ENCODE data around the gene WDPCP. TPM values are rescaled to one million over a fixed set of nuclear protein-coding genes. Genes with fewer than 3 reads are reported as not detected.

WDPCP gene
- total RNA-seq, 2 experiments from 2014 or later = 4.4 to 5.0 TPM

- intact Hi-C loops (cut with micrococcal nuclease) = no loop called here
- Mint-ChIP-seq H3K27ac (no peak overlapping the region), H3K36me3 (peaks cover 28% of the 10 kb centered on the region), H3K9me3 (peaks cover 61% of the 10 kb centered on the region), H3K4me1 (ENCODE audit: low read depth) (no peaks in the 10 kb centered on the region), H3K4me3 (no peak overlapping the region), H3K27me3 (no peaks in the 10 kb centered on the region)
- POLR2A ChIA-PET = interaction anchor here (1.1 kb wide), 1 partner anchor 65 kb away, joined by 3 read pairs; the partner anchor contains the start of gene WDPCP
- no peak for DNase-seq
- CTCF ChIA-PET = interaction anchor here (0.6 kb wide), 1 partner anchor 1068 kb away, joined by 3 read pairs; no protein-coding TSS in a partner anchor
These were observed 65.3 kb downstream of the WDPCP start for GRCh38 chr2:63522950-63523349.

DNA sequence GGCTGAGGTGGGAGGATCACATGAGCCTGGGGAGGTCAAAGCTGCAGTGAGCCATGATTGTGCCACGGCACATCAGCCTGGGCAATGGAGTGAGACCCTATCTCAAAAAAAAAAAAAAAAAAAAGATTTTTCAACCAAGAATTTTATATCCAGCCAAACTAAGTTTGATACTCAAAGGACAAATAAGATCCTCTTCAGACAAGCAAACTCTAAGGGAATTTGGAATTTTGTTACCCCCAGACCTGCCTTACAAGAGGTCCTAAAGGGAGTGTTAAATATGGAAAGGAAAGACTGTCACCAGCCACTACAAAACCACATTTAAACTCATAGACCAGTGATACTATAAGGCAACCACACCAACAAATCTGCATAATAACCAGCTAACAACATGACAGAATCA is 67.5 kb downstream of the WDPCP start:
- Mint-ChIP-seq H3K36me3 (peaks cover 28% of the 10 kb centered on the region), H3K4me1 (ENCODE audit: low read depth) (no peaks in the 10 kb centered on the region), H3K9me3 (peaks cover 61% of the 10 kb centered on the region), H3K27ac (no peak overlapping the region), H3K4me3 (no peak overlapping the region), H3K27me3 (no peaks in the 10 kb centered on the region)
- CTCF ChIA-PET = no interaction called here
- intact Hi-C loops (cut with micrococcal nuclease) = no loop called here
- no peak for DNase-seq
- POLR2A ChIA-PET = no interaction called here

DNA sequence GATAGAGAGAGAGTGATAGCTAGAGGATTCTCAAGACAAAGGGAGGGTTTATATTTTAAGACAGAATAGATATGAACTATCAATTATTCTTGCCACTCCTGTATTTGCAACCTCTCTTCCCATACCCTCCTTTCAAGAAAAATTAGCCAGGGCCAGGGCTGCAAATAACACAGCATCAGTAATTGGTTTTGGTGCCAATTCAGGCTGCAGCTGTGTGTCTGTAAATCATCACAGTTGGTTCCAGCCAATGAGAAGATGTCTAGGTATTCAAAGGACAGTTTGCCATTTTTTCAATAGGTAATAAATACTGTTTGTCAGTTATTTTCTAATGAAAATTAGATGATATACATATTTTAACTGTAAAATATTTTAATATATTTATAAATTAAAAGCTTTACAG is 73.5 kb downstream of the WDPCP start:
- Mint-ChIP-seq H3K4me1 (ENCODE audit: low read depth) (no peaks in the 10 kb centered on the region), H3K4me3 (no peak overlapping the region), H3K27ac (no peak overlapping the region), H3K36me3 (peaks cover 16% of the 10 kb centered on the region), H3K9me3 (peaks cover 42% of the 10 kb centered on the region), H3K27me3 (no peaks in the 10 kb centered on the region)
- intact Hi-C loops (cut with micrococcal nuclease) = no loop called here
- no peak for DNase-seq
- ChIA-PET POLR2A (no interaction called here), CTCF (no interaction called here)

- ChIA-PET CTCF (no interaction called here), POLR2A (no interaction called here)
- Mint-ChIP-seq H3K4me3 (no peak overlapping the region), H3K27me3 (no peaks in the 10 kb centered on the region), H3K36me3 (peaks cover 18% of the 10 kb centered on the region), H3K27ac (no peak overlapping the region), H3K9me3 (peaks cover 43% of the 10 kb centered on the region), H3K4me1 (ENCODE audit: low read depth) (no peaks in the 10 kb centered on the region)
- no peak for DNase-seq
- intact Hi-C loops (cut with micrococcal nuclease) = no loop called here
These were observed 74.0 kb downstream of the WDPCP start for GRCh38 chr2:63514237-63514716.

GRCh38 chr2:63506320-63506719 is 82.0 kb downstream of the WDPCP start:
- peaks cover 29% of the 10 kb centered on the region for H3K9me3 Mint-ChIP-seq
- POLR2A ChIA-PET = no interaction called here
- H3K36me3 Mint-ChIP-seq = peaks cover 27% of the 10 kb centered on the region
- H3K27me3 Mint-ChIP-seq = no peaks in the 10 kb centered on the region
- H3K27ac Mint-ChIP-seq = no peak overlapping the region
- intact Hi-C loops (cut with micrococcal nuclease) = no loop called here
- CTCF ChIA-PET = no interaction called here
- DNase-seq = no peak
- H3K4me3 Mint-ChIP-seq = no peak overlapping the region
- peaks cover 8% of the 10 kb centered on the region for H3K4me1 Mint-ChIP-seq (ENCODE audit: low read depth)

DNA sequence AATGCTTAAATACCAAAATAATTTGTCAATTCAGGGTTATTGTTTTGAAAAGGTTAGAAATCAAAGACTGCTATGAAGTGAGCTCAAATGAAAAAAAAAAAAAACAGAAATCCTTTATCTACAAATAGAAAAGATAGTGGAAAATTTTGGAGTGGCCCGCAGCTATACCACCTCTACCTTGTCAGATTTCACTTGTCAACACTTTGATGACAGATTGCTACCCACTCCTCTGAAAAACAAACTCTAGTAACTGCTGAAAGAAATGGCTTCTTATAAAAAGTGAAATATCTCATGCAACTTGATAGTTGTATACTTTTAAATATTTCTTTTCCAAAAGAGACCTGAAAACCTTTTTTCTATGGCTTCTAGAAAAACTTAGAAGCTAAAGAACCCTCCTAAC is 84.5 kb downstream of the WDPCP start:
- ChIA-PET CTCF (no interaction called here), POLR2A (no interaction called here)
- no peak overlapping the region for H3K4me3 Mint-ChIP-seq
- no peak for DNase-seq
- no peak overlapping the region for H3K27ac Mint-ChIP-seq
- H3K9me3 Mint-ChIP-seq = peaks cover 6% of the 10 kb centered on the region
- peaks cover 4% of the 10 kb centered on the region for H3K36me3 Mint-ChIP-seq
- H3K4me1 Mint-ChIP-seq (ENCODE audit: low read depth) = peaks cover 8% of the 10 kb centered on the region
- H3K27me3 Mint-ChIP-seq = no peaks in the 10 kb centered on the region
- intact Hi-C loops (cut with micrococcal nuclease) = no loop called here

- no peak overlapping the region for H3K4me3 Mint-ChIP-seq
- intact Hi-C loops (cut with micrococcal nuclease) = no loop called here
- DNase-seq = no peak
- ChIA-PET POLR2A (no interaction called here), CTCF (no interaction called here)
- H3K36me3 Mint-ChIP-seq = no peaks in the 10 kb centered on the region
- no peak overlapping the region for H3K27ac Mint-ChIP-seq
- no peaks in the 10 kb centered on the region for H3K4me1 Mint-ChIP-seq (ENCODE audit: low read depth)
- no peaks in the 10 kb centered on the region for H3K9me3 Mint-ChIP-seq
- H3K27me3 Mint-ChIP-seq = no peaks in the 10 kb centered on the region
These were observed 87.9 kb downstream of the WDPCP start for GRCh38 chr2:63500398-63500797.

DNA sequence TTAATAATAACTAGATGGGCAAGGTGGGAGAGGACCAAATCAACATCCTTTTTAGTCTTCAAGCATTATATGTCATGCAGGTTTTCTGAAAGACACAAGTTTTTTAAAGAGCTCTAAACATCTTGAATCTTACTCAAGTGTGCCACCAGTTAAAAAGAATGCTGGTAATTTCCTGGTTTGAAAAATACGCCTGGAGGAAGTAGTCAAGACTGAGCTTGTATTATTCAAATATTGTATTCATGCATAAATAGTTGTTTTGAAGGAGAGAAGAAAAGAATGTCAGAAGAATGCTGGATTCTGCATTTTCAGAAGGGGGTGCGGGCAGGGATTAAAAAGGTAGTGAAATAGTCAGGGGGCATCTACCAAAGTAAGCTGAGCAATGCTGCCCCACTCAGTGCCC is 90.7 kb downstream of the WDPCP start:
- Mint-ChIP-seq H3K4me3 (no peak overlapping the region), H3K27me3 (no peaks in the 10 kb centered on the region), H3K9me3 (no peaks in the 10 kb centered on the region), H3K27ac (no peak overlapping the region), H3K36me3 (no peaks in the 10 kb centered on the region), H3K4me1 (ENCODE audit: low read depth) (no peaks in the 10 kb centered on the region)
- POLR2A ChIA-PET = no interaction called here
- no peak for DNase-seq
- intact Hi-C loops (cut with micrococcal nuclease) = no loop called here
- CTCF ChIA-PET = no interaction called here

DNA sequence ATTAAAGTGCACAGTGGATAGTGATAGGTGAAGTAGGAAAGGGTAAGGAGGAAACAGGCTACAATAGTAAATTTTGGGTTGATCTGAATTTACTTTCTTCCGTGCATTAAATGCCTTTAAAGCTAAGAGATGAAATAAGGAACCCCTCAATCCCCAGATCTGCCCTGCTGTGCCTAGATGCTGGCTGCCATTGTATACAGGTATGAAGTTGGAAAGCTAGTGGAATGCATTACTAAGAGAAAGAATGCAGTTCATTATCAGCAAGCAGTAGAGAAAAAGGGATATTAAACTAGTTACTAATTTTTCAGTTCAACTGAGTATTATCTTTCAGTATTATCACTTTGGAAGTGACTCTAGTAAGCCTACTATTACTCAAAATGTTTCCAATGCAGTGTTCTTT is 93.3 kb downstream of the WDPCP start:
- Mint-ChIP-seq H3K9me3 (no peaks in the 10 kb centered on the region), H3K4me3 (no peak overlapping the region), H3K27me3 (no peaks in the 10 kb centered on the region), H3K36me3 (no peaks in the 10 kb centered on the region), H3K4me1 (ENCODE audit: low read depth) (no peaks in the 10 kb centered on the region), H3K27ac (no peak overlapping the region)
- no peak for DNase-seq
- POLR2A ChIA-PET = no interaction called here
- CTCF ChIA-PET = no interaction called here
- intact Hi-C loops (cut with micrococcal nuclease) = no loop called here

GRCh38 chr2:63494100-63494499 is 94.2 kb downstream of the WDPCP start:
- no peak for DNase-seq
- Mint-ChIP-seq H3K27me3 (no peaks in the 10 kb centered on the region), H3K4me3 (no peak overlapping the region), H3K9me3 (no peaks in the 10 kb centered on the region), H3K36me3 (no peaks in the 10 kb centered on the region), H3K27ac (no peak overlapping the region), H3K4me1 (ENCODE audit: low read depth) (no peaks in the 10 kb centered on the region)
- intact Hi-C loops (cut with micrococcal nuclease) = no loop called here
- ChIA-PET CTCF (interaction anchor here (0.7 kb wide), 1 partner anchor 90 kb away, joined by 3 read pairs; no protein-coding TSS in a partner anchor), POLR2A (no interaction called here)

- H3K9me3 Mint-ChIP-seq = no peaks in the 10 kb centered on the region
- CTCF ChIA-PET = interaction anchor here (0.6 to 1.5 kb wide), 4 partner anchors 63 to 1035 kb away, joined by 3 to 6 read pairs (median 4); no protein-coding TSS in a partner anchor
These were observed 100.1 kb downstream of the WDPCP start for GRCh38 chr2:63488118-63488713.

GRCh38 chr2:63486861-63487290 is 101.4 kb downstream of the WDPCP start:
- Mint-ChIP-seq H3K4me3 (no peak overlapping the region), H3K36me3 (no peaks in the 10 kb centered on the region), H3K27ac (no peak overlapping the region), H3K4me1 (ENCODE audit: low read depth) (no peaks in the 10 kb centered on the region), H3K27me3 (no peaks in the 10 kb centered on the region), H3K9me3 (no peaks in the 10 kb centered on the region)
- intact Hi-C loops (cut with micrococcal nuclease) = loop anchor here (5.0 kb wide), 1 partner anchor 430 kb away; no protein-coding TSS in a partner anchor
- DNase-seq = no peak
- ChIA-PET POLR2A (no interaction called here), CTCF (interaction anchor here (0.6 to 1.3 kb wide), 3 partner anchors 700 to 1134 kb away, joined by 3 to 6 read pairs (median 5); no protein-coding TSS in a partner anchor)

More at GRCh38 chr2:63488118-63488713, 100.1 kb downstream of the WDPCP start:
- POLR2A ChIA-PET = no interaction called here
- Mint-ChIP-seq H3K36me3 (no peaks in the 10 kb centered on the region), H3K27ac (no peak overlapping the region), H3K27me3 (no peaks in the 10 kb centered on the region), H3K4me1 (ENCODE audit: low read depth) (no peaks in the 10 kb centered on the region), H3K4me3 (no peak overlapping the region)
- intact Hi-C loops (cut with micrococcal nuclease) = loop anchor here (2.0 to 5.0 kb wide), 2 partner anchors 431 to 1031 kb away; no protein-coding TSS in a partner anchor
- peak; percentile 9 for DNase-seq

DNA sequence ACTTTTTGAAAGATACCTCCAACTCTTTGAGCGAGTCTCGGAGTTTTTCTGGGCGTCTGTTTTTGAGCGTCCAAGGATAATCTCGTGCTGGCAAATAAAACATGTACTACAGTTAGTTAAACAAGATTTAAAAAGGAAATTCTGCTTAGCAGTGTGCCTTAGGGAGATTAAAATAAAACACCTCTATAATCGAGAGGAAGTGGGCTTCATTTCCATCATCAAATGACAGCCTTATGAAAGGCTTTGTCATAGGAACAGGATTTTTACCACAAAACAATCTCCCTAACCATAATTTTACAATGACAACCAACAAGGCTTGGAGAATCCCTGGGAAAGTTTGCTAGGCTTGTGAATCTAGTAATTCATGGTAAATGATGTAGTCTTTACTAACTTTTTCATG is 103.4 kb downstream of the WDPCP start:
- no peak for DNase-seq
- H3K36me3 Mint-ChIP-seq = peaks cover 9% of the 10 kb centered on the region
- intact Hi-C loops (cut with micrococcal nuclease) = loop anchor here (5.0 kb wide), 1 partner anchor 428 kb away; no protein-coding TSS in a partner anchor
- POLR2A ChIA-PET = no interaction called here
- no peak overlapping the region for H3K27ac Mint-ChIP-seq
- H3K4me1 Mint-ChIP-seq (ENCODE audit: low read depth) = no peaks in the 10 kb centered on the region
- CTCF ChIA-PET = no interaction called here
- H3K27me3 Mint-ChIP-seq = no peaks in the 10 kb centered on the region
- H3K4me3 Mint-ChIP-seq = no peak overlapping the region
- H3K9me3 Mint-ChIP-seq = no peaks in the 10 kb centered on the region

Data from activated CD4-positive, alpha-beta memory T cell treated with anti-CD3 and anti-CD28 coated beads for 36 hours (primary cell).